Glutamatergic neuron (in vitro differentiated cells): Measurements from ENCODE around the gene WWOX. TPM values are rescaled to one million over a fixed set of nuclear protein-coding genes. Genes with fewer than 3 reads are reported as not detected.

Experiments
- DNase-seq: peaks from one replicate; pipeline ENCODE4 v3.0.0; 2022
- H3K27ac Mint-ChIP-seq: one replicate; pipeline ENCODE4 v1.8.0; 2020; ENCODE audit warnings: mild to moderate bottlenecking, mixed read lengths, inconsistent platforms; ENCODE audit not compliant: unreplicated experiment
- H3K27me3 Mint-ChIP-seq: one replicate; pipeline ENCODE4 v1.8.0; 2020; ENCODE audit warnings: mild to moderate bottlenecking, moderate library complexity, mixed read lengths, inconsistent platforms; ENCODE audit not compliant: unreplicated experiment
- H3K36me3 Mint-ChIP-seq: one replicate; pipeline ENCODE4 v1.8.0; 2020; ENCODE audit warnings: mild to moderate bottlenecking, mixed read lengths, inconsistent platforms; ENCODE audit not compliant: unreplicated experiment
- H3K4me1 Mint-ChIP-seq: one replicate; pipeline ENCODE4 v1.8.0; 2020; ENCODE audit warnings: mild to moderate bottlenecking, low read depth, mixed read lengths, inconsistent platforms; ENCODE audit not compliant: unreplicated experiment
- H3K4me3 Mint-ChIP-seq: one replicate; pipeline ENCODE4 v1.8.0; 2020; ENCODE audit warnings: mild to moderate bottlenecking, mixed read lengths, inconsistent platforms; ENCODE audit not compliant: unreplicated experiment
- H3K9me3 Mint-ChIP-seq: one replicate; pipeline ENCODE4 v1.8.0; 2020; ENCODE audit warnings: mild to moderate bottlenecking, moderate library complexity, mixed read lengths, inconsistent platforms; ENCODE audit not compliant: unreplicated experiment
- CTCF ChIP-seq: fragments of 200-600 bp; sonication (generic); IDR thresholded peaks from one replicate; pipeline ENCODE4 v1.5.0; 2021; ENCODE audit not compliant: partially characterized antibody, unreplicated experiment
- total RNA-seq: library from RNA; stranded (reverse); fragmentation: NEBNext Ultra II Directional; extraction: Animal tissue kit (Norgen Biotek cat#: 25700); gene quantifications from one replicate; pipeline ENCODE4 v1.2.1, GENCODE V29; 2021; ENCODE audit not compliant: unreplicated experiment

The WWOX gene
- total RNA-seq, 1 donor from 2014 or later: 10.3 TPM

- H3K36me3 Mint-ChIP-seq: no peaks in the 10 kb centered on the region
- H3K27ac Mint-ChIP-seq: no peak overlapping the region
- TF ChIP-seq CTCF: no peak
- H3K9me3 Mint-ChIP-seq: peaks cover 2% of the 10 kb centered on the region
- H3K27me3 Mint-ChIP-seq: peaks cover 2% of the 10 kb centered on the region
- DNase-seq: no peak
- no peaks in the 10 kb centered on the region for H3K4me1 Mint-ChIP-seq
- no peak overlapping the region for H3K4me3 Mint-ChIP-seq
Measured at GRCh38 chr16:78740269-78740668, 640.8 kb downstream of the WWOX start.

- Mint-ChIP-seq H3K27ac (no peak overlapping the region), H3K27me3 (peaks cover 2% of the 10 kb centered on the region), H3K36me3 (no peaks in the 10 kb centered on the region), H3K4me3 (no peak overlapping the region), H3K4me1 (no peaks in the 10 kb centered on the region), H3K9me3 (no peaks in the 10 kb centered on the region)
- TF ChIP-seq CTCF: no peak
- DNase-seq: no peak
Measured at GRCh38 chr16:78742501-78743283, 643.2 kb downstream of the WWOX start.

- Mint-ChIP-seq H3K4me1 (no peaks in the 10 kb centered on the region), H3K27ac (no peak overlapping the region), H3K27me3 (peaks cover under 1% of the 10 kb centered on the region), H3K9me3 (no peaks in the 10 kb centered on the region), H3K4me3 (no peak overlapping the region), H3K36me3 (no peaks in the 10 kb centered on the region)
- DNase-seq: no peak
- TF ChIP-seq CTCF: no peak
Measured at GRCh38 chr16:78743556-78743955, 644.1 kb downstream of the WWOX start.

- no peak for TF ChIP-seq CTCF
- no peak overlapping the region for H3K4me3 Mint-ChIP-seq
- no peaks in the 10 kb centered on the region for H3K9me3 Mint-ChIP-seq
- H3K4me1 Mint-ChIP-seq: no peaks in the 10 kb centered on the region
- no peak for DNase-seq
- H3K27ac Mint-ChIP-seq: no peak overlapping the region
- no peaks in the 10 kb centered on the region for H3K27me3 Mint-ChIP-seq
- H3K36me3 Mint-ChIP-seq: no peaks in the 10 kb centered on the region
Measured at GRCh38 chr16:78744099-78744498, 644.6 kb downstream of the WWOX start.

GRCh38 chr16:78744796-78745107, 645.3 kb downstream of the WWOX start:
- Mint-ChIP-seq H3K4me3 (no peak overlapping the region), H3K27ac (no peak overlapping the region), H3K9me3 (no peaks in the 10 kb centered on the region), H3K27me3 (no peaks in the 10 kb centered on the region), H3K36me3 (no peaks in the 10 kb centered on the region), H3K4me1 (no peaks in the 10 kb centered on the region)
- no peak for DNase-seq
- TF ChIP-seq CTCF: no peak
